ENCODE measurements around the gene WFDC1. TPM values are rescaled to one million over a fixed set of nuclear protein-coding genes. Genes with fewer than 3 reads are reported as not detected.

The WFDC1 gene
- polyA plus RNA-seq, 1 of the 3 experiments (the other 2 are of a cell fraction): 0.03 TPM

GRCh38 chr16:84288902-84289301 lies 5.8 kb upstream of the WFDC1 start:
- H3K36me3 ChIP-seq (replicated peaks in 1 of 2; ENCODE audit: control insufficient read depth in 1 of 2, insufficient read depth in 2 of 2, low read length in 1 of 2): no peaks in the 10 kb centered on the region
- H3K4me1 ChIP-seq (ENCODE audit: control insufficient read depth in 1 of 2, insufficient read depth in 2 of 2, low read depth in 1 of 2, low read length in 1 of 2): peaks cover 0 to 6% of the 10 kb centered on the region in 2 experiments; a peak in 1 of 4 replicates
- H3K9me3 ChIP-seq: no peaks in the 10 kb centered on the region
- H4K20me1 ChIP-seq (ENCODE audit: insufficient read depth): no peaks in the 10 kb centered on the region
- H3K4me2 ChIP-seq: no peak overlapping the region
- H3K9me2 ChIP-seq: no peaks in the 10 kb centered on the region
- TF ChIP-seq NFIC (IDR thresholded peaks at IDR 0.05; ENCODE audit: borderline replicate concordance): no peak
- no peak for TF ChIP-seq TCF12 (IDR thresholded peaks at IDR 0.05)
- TF ChIP-seq FOXJ3 (CRISPR knock-in tag; IDR thresholded peaks at IDR 0.05): no peak
- TF ChIP-seq, protein P1, sequence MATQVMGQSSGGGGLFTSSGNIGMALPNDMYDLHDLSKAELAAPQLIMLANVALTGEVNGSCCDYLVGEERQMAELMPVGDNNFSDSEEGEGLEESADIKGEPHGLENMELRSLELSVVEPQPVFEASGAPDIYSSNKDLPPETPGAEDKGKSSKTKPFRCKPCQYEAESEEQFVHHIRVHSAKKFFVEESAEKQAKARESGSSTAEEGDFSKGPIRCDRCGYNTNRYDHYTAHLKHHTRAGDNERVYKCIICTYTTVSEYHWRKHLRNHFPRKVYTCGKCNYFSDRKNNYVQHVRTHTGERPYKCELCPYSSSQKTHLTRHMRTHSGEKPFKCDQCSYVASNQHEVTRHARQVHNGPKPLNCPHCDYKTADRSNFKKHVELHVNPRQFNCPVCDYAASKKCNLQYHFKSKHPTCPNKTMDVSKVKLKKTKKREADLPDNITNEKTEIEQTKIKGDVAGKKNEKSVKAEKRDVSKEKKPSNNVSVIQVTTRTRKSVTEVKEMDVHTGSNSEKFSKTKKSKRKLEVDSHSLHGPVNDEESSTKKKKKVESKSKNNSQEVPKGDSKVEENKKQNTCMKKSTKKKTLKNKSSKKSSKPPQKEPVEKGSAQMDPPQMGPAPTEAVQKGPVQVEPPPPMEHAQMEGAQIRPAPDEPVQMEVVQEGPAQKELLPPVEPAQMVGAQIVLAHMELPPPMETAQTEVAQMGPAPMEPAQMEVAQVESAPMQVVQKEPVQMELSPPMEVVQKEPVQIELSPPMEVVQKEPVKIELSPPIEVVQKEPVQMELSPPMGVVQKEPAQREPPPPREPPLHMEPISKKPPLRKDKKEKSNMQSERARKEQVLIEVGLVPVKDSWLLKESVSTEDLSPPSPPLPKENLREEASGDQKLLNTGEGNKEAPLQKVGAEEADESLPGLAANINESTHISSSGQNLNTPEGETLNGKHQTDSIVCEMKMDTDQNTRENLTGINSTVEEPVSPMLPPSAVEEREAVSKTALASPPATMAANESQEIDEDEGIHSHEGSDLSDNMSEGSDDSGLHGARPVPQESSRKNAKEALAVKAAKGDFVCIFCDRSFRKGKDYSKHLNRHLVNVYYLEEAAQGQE (IDR thresholded peaks at IDR 0.05; ENCODE audit: low read depth, low read length): no peak
- no peak for TF ChIP-seq RXRA (IDR thresholded peaks at IDR 0.05; ENCODE audit: borderline replicate concordance, low read depth)
- TF ChIP-seq TAF1 (IDR thresholded peaks at IDR 0.05; ENCODE audit: borderline replicate concordance, low read depth, low read length): no peak
- 41% methylated on average over 8 of the region's 8 CpGs for WGBS (ENCODE audit: low lambda C conversion rate)
- no peaks in the 10 kb centered on the region for H3K79me2 ChIP-seq (ENCODE audit: insufficient read depth)
- H3K27me3 ChIP-seq (ENCODE audit: insufficient read depth): no peaks in the 10 kb centered on the region; the same call in 1 of the 2 replicates
- no peaks in the 10 kb centered on the region for H3F3A ChIP-seq (replicated peaks; ENCODE audit: insufficient read depth)
- H3K4me3 ChIP-seq (ENCODE audit: low read depth in 2 of 2, low read length in 1 of 2): no peak overlapping the region
- H2AFZ ChIP-seq (ENCODE audit: low read depth): no peak overlapping the region
- no peak overlapping the region for H3K9ac ChIP-seq
- no peak for DNase-seq
- POLR2A ChIA-PET: no interaction called here
- CTCF ChIA-PET: interaction anchor here (1.1 to 2.0 kb wide), 2 partner anchors 10 to 12 kb away, joined by 3 to 11 read pairs; no protein-coding TSS in a partner anchor
- H3K27ac ChIP-seq (ENCODE audit: low read depth in 2 of 2, low read length in 1 of 2): no peak overlapping the region

GRCh38 chr16:84291226-84291625 lies 3.5 kb upstream of the WFDC1 start:
- CTCF ChIA-PET: interaction anchor here (1.3 to 3.5 kb wide), 3 partner anchors 14 to 193 kb away, joined by 3 to 13 read pairs (median 4); no protein-coding TSS in a partner anchor
- Histone ChIP-seq H3K27ac (ENCODE audit: low read depth in 2 of 2, low read length in 1 of 2) (no peak overlapping the region), H4K20me1 (ENCODE audit: insufficient read depth) (no peaks in the 10 kb centered on the region), H3K79me2 (ENCODE audit: insufficient read depth) (no peaks in the 10 kb centered on the region), H3K4me3 (ENCODE audit: low read depth in 2 of 2, low read length in 1 of 2) (no peak overlapping the region), H3K36me3 (replicated peaks in 1 of 2; ENCODE audit: control insufficient read depth in 1 of 2, insufficient read depth in 2 of 2, low read length in 1 of 2) (no peaks in the 10 kb centered on the region), H3K9ac (no peak overlapping the region), H3K27me3 (ENCODE audit: insufficient read depth) (peaks cover 6% of the 10 kb centered on the region; the same call in 1 of the 2 replicates), H3K4me2 (no peak overlapping the region), H3K9me3 (no peaks in the 10 kb centered on the region), H2AFZ (ENCODE audit: low read depth) (no peak overlapping the region), H3F3A (replicated peaks; ENCODE audit: insufficient read depth) (no peaks in the 10 kb centered on the region), H3K4me1 (ENCODE audit: control insufficient read depth in 1 of 2, insufficient read depth in 2 of 2, low read depth in 1 of 2, low read length in 1 of 2) (peaks cover 6 to 12% of the 10 kb centered on the region in 2 experiments; a peak in 2 of 4 replicates), H3K9me2 (no peaks in the 10 kb centered on the region)
- 58% methylated on average over 11 of the region's 11 CpGs for WGBS (ENCODE audit: low lambda C conversion rate)
- POLR2A ChIA-PET: no interaction called here
- no peak for DNase-seq
- TF ChIP-seq EZH2phosphoT487 (IDR thresholded peaks at IDR 0.05; ENCODE audit: borderline replicate concordance, low read depth) (no peak), TAF1 (IDR thresholded peaks at IDR 0.05; ENCODE audit: borderline replicate concordance, low read depth, low read length) (no peak), GATA2 (CRISPR knock-in tag; IDR thresholded peaks at IDR 0.05) (no peak), FOXM1 (IDR thresholded peaks at IDR 0.05; ENCODE audit: low read depth) (no peak), GABPA (IDR thresholded peaks at IDR 0.05; ENCODE audit: low read depth) (no peak), SIN3A (IDR thresholded peaks at IDR 0.05; ENCODE audit: borderline replicate concordance, low read depth, low read length) (no peak), EP300 (IDR thresholded peaks at IDR 0.05; ENCODE audit: borderline replicate concordance in 1 of 2, low read depth in 1 of 2, low read length in 1 of 2) (no peak), RFX5 (IDR thresholded peaks at IDR 0.05; ENCODE audit: low read length) (no peak), NRF1 (IDR thresholded peaks at IDR 0.05; ENCODE audit: low read depth, low read length) (no peak), FOXJ3 (CRISPR knock-in tag; IDR thresholded peaks at IDR 0.05) (no peak), YY1 (IDR thresholded peaks at IDR 0.05; ENCODE audit: low read depth) (no peak), SMC3 (IDR thresholded peaks at IDR 0.05; ENCODE audit: low read depth, low read length) (no peak)
- TF ChIP-seq, protein P1 (IDR thresholded peaks at IDR 0.05; ENCODE audit: low read depth, low read length): no peak
- TF ChIP-seq, protein P2, sequence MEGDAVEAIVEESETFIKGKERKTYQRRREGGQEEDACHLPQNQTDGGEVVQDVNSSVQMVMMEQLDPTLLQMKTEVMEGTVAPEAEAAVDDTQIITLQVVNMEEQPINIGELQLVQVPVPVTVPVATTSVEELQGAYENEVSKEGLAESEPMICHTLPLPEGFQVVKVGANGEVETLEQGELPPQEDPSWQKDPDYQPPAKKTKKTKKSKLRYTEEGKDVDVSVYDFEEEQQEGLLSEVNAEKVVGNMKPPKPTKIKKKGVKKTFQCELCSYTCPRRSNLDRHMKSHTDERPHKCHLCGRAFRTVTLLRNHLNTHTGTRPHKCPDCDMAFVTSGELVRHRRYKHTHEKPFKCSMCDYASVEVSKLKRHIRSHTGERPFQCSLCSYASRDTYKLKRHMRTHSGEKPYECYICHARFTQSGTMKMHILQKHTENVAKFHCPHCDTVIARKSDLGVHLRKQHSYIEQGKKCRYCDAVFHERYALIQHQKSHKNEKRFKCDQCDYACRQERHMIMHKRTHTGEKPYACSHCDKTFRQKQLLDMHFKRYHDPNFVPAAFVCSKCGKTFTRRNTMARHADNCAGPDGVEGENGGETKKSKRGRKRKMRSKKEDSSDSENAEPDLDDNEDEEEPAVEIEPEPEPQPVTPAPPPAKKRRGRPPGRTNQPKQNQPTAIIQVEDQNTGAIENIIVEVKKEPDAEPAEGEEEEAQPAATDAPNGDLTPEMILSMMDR (IDR thresholded peaks at IDR 0.05): no peak
